SK-N-SH (cell line): ENCODE measurements around the gene CREB3. TPM values are rescaled to one million over a fixed set of nuclear protein-coding genes. Genes with fewer than 3 reads are reported as not detected.

Experiments
- CTCF ChIA-PET: fragments of 300-600, 350-600 bp; formaldehyde crosslinking; extraction: SDS; loops from one replicate; lab custom pipeline; 2021; lab: Yijun Ruan, JAX
- POLR2A ChIA-PET: fragments of 350-600 bp; sonication (Branson Sonifier 250); formaldehyde crosslinking; extraction: SDS; loops from one replicate; lab custom pipeline; 2020; ENCODE audit warnings: antibody characterized with exemption, inconsistent platforms; lab: Yijun Ruan, JAX
- DNase-seq: peaks from one replicate; pipeline ENCODE4 v3.0.0; 2012
- H2AFZ ChIP-seq: fragments of 200-600 bp; sonication (generic); 2 replicates; pipeline ENCODE4 v1.8.1; 2016; ENCODE audit warnings: antibody characterized with exemption, mild to moderate bottlenecking, low read depth
- H3F3A ChIP-seq: fragments of 200-600 bp; sonication (generic); replicated peaks from 2 replicates; pipeline ENCODE3; 2016; ENCODE audit warnings: antibody characterized with exemption, mild to moderate bottlenecking; ENCODE audit not compliant: insufficient read depth
- H3K27ac ChIP-seq, 2 experiments: fragments of 200-500 bp in 1 of 2; fragments of 200-600 bp in 1 of 2; sonication (Bioruptor generic) in 1 of 2; sonication (generic), shearing (Covaris generic) in 1 of 2; 2 replicates each; pipeline versions ENCODE4 v1.5.1 to v1.6.1; 2014 to 2016; ENCODE audit warnings: low read depth in 2 of 2, inconsistent platforms in 1 of 2, low read length in 1 of 2, mild to moderate bottlenecking in 1 of 2, mixed read lengths in 1 of 2
- H3K27me3 ChIP-seq: fragments of 200-600 bp; sonication (generic), shearing (Covaris generic); 2 replicates; pipeline ENCODE4 v1.6.1; 2016; ENCODE audit warnings: mixed run types; ENCODE audit not compliant: insufficient read depth
- H3K36me3 ChIP-seq, 2 experiments: fragments of 200-500 bp in 1 of 2; fragments of 200-600 bp in 1 of 2; sonication (Bioruptor generic) in 1 of 2; sonication (generic) in 1 of 2; replicated peaks in 1 of 2; 2 replicates each; pipeline versions ENCODE3 to v1.5.1; 2014 to 2016; ENCODE audit warnings: low read length in 1 of 2, mild to moderate bottlenecking in 1 of 2; ENCODE audit not compliant: insufficient read depth in 2 of 2, control insufficient read depth in 1 of 2
- H3K4me1 ChIP-seq, 2 experiments: fragments of 200-500 bp in 1 of 2; fragments of 200-600 bp in 1 of 2; sonication (Bioruptor generic) in 1 of 2; sonication (generic), shearing (Covaris generic) in 1 of 2; 2 replicates each; pipeline versions ENCODE4 v1.5.1 to v1.6.1; 2014 to 2016; ENCODE audit warnings: low read depth in 1 of 2, low read length in 1 of 2, mixed run types in 1 of 2; ENCODE audit not compliant: insufficient read depth in 2 of 2, control insufficient read depth in 1 of 2
- H3K4me2 ChIP-seq: fragments of 200-600 bp; sonication (generic), shearing (Covaris generic); 2 replicates; pipeline ENCODE4 v1.6.1; 2017; ENCODE audit warnings: mixed run types
- H3K4me3 ChIP-seq, 2 experiments: fragments of 200-500 bp in 1 of 2; fragments of 200-600 bp in 1 of 2; sonication (Bioruptor generic) in 1 of 2; sonication (generic), shearing (Covaris generic) in 1 of 2; 2 replicates each; pipeline versions ENCODE4 v1.5.1 to v1.8.1; 2014 to 2016; ENCODE audit warnings: low read depth in 2 of 2, inconsistent platforms in 1 of 2, low read length in 1 of 2, mild to moderate bottlenecking in 1 of 2, mixed read lengths in 1 of 2, moderate library complexity in 1 of 2
- H3K79me2 ChIP-seq: fragments of 200-600 bp; sonication (generic); 2 replicates; pipeline ENCODE4 v1.8.1; 2017; ENCODE audit warnings: mild to moderate bottlenecking; ENCODE audit not compliant: insufficient read depth
- H3K9ac ChIP-seq: fragments of 200-600 bp; sonication (generic); 2 replicates; pipeline ENCODE4 v1.6.1; 2017; ENCODE audit warnings: mixed run types
- H3K9me2 ChIP-seq: fragments of 200-600 bp; sonication (generic); 2 replicates; pipeline ENCODE4 v1.6.1; 2017; ENCODE audit warnings: mixed run types
- H3K9me3 ChIP-seq: fragments of 200-600 bp; sonication (generic); 2 replicates; pipeline ENCODE4 v1.6.1; 2017; ENCODE audit warnings: mixed run types, mild to moderate bottlenecking, moderate library complexity
- H4K20me1 ChIP-seq: fragments of 200-600 bp; sonication (generic); 2 replicates; pipeline ENCODE4 v1.6.1; 2017; ENCODE audit warnings: mild to moderate bottlenecking, mixed run types; ENCODE audit not compliant: insufficient read depth
- CHD2 ChIP-seq: fragments of 150-350 bp; IDR thresholded peaks from 2 replicates; pipeline ENCODE4 v1.6.1; 2018; ENCODE audit warnings: low read length; ENCODE audit not compliant: partially characterized antibody
- ELF1 ChIP-seq: IDR thresholded peaks from 2 replicates; pipeline ENCODE4 v1.4.0; 2012
- EP300 ChIP-seq, 2 experiments: IDR thresholded peaks; 2 replicates each; pipeline versions ENCODE4 v1.4.0 to v1.6.1; 2012; ENCODE audit warnings: borderline replicate concordance in 1 of 2, low read depth in 1 of 2, low read length in 1 of 2
- EZH2phosphoT487 ChIP-seq: fragments of 200-600 bp; sonication (generic); IDR thresholded peaks from 2 replicates; pipeline ENCODE4 v1.6.1; 2017; ENCODE audit warnings: low read depth, mixed run types, mild to moderate bottlenecking, antibody characterized with exemption, moderate library complexity, borderline replicate concordance
- FOSL2 ChIP-seq: IDR thresholded peaks from 2 replicates; pipeline ENCODE4 v1.4.0; 2012; ENCODE audit warnings: low read depth, mild to moderate bottlenecking, moderate library complexity, borderline replicate concordance
- FOXM1 ChIP-seq: IDR thresholded peaks from 2 replicates; pipeline ENCODE4 v1.4.0; 2012; ENCODE audit warnings: low read depth, mild to moderate bottlenecking
- GABPA ChIP-seq: IDR thresholded peaks from 2 replicates; pipeline ENCODE4 v1.4.0; 2012; ENCODE audit warnings: low read depth, mild to moderate bottlenecking
- GATA2 ChIP-seq: sonication (generic); formaldehyde crosslinking; IDR thresholded peaks from 2 replicates; pipeline ENCODE4 v1.5.0; 2020; ENCODE audit warnings: mild to moderate bottlenecking, missing genetic modification reagents
- JUND ChIP-seq: IDR thresholded peaks from 2 replicates; pipeline ENCODE4 v1.4.0; 2012
- MEF2A ChIP-seq: IDR thresholded peaks from 2 replicates; pipeline ENCODE4 v1.4.0; 2012; ENCODE audit warnings: low read depth, borderline replicate concordance
- NFIC ChIP-seq: IDR thresholded peaks from 2 replicates; pipeline ENCODE4 v1.4.0; 2012; ENCODE audit warnings: borderline replicate concordance
- NRF1 ChIP-seq: IDR thresholded peaks from 2 replicates; pipeline ENCODE4 v1.6.1; 2012; ENCODE audit warnings: low read depth, mild to moderate bottlenecking, low read length
- POLR2AphosphoS5 ChIP-seq: IDR thresholded peaks from 2 replicates; pipeline ENCODE4 v1.6.1; 2012; ENCODE audit warnings: low read depth, low read length
- RAD21 ChIP-seq: IDR thresholded peaks from 2 replicates; pipeline ENCODE4 v1.6.1; 2012; ENCODE audit warnings: mild to moderate bottlenecking, low read length
- RFX5 ChIP-seq: IDR thresholded peaks from 2 replicates; pipeline ENCODE4 v1.6.1; 2012; ENCODE audit warnings: mild to moderate bottlenecking, improper control_type of control experiment, low read length
- RXRA ChIP-seq: IDR thresholded peaks from 2 replicates; pipeline ENCODE4 v1.4.0; 2012; ENCODE audit warnings: low read depth, mild to moderate bottlenecking, borderline replicate concordance
- SMC3 ChIP-seq: IDR thresholded peaks from 2 replicates; pipeline ENCODE4 v1.6.1; 2012; ENCODE audit warnings: low read depth, low read length, improper control_type of control experiment
- TAF1 ChIP-seq: IDR thresholded peaks from 2 replicates; pipeline ENCODE4 v1.6.1; 2012; ENCODE audit warnings: low read depth, mild to moderate bottlenecking, low read length, moderate library complexity, borderline replicate concordance
- TEAD4 ChIP-seq: IDR thresholded peaks from 2 replicates; pipeline ENCODE4 v1.4.0; 2012; ENCODE audit warnings: mild to moderate bottlenecking, borderline replicate concordance; ENCODE audit not compliant: insufficient read depth
- YY1 ChIP-seq: IDR thresholded peaks from 2 replicates; pipeline ENCODE4 v1.4.0; 2012; ENCODE audit warnings: low read depth, mild to moderate bottlenecking
- WGBS: methylation state at CpG from one replicate; pipeline ENCODE4 v1.1.6; 2017; ENCODE audit warnings: low lambda C conversion rate; 5-methylcytosine and 5-hydroxymethylcytosine counted together
- polyA plus RNA-seq, 3 experiments: library from polyadenylated mRNA; depleted of rRNA; stranded (reverse); fragments of >200 nt; gene quantifications; 2 replicates each; pipeline ENCODE4 v1.2.3, GENCODE V29; 2012
- TF ChIP-seq, protein P1 (sequence below): fragments of 200-600 bp; sonication (generic); IDR thresholded peaks from 2 replicates; pipeline ENCODE4 v1.6.1; 2017; ENCODE audit warnings: antibody characterized with exemption, mild to moderate bottlenecking, moderate library complexity
- TF ChIP-seq, protein P2 (sequence below): IDR thresholded peaks from 2 replicates; pipeline ENCODE4 v1.4.0; 2012; ENCODE audit warnings: low read depth
- TF ChIP-seq, protein P3 (sequence below): fragments of 150-350 bp; IDR thresholded peaks from 2 replicates; pipeline ENCODE4 v1.6.1; 2016; ENCODE audit warnings: mild to moderate bottlenecking, low read depth, low read length

CREB3 gene
- polyA plus RNA-seq, 1 of the 3 experiments (the other 2 are of a cell fraction) = 38.6 TPM

DNA sequence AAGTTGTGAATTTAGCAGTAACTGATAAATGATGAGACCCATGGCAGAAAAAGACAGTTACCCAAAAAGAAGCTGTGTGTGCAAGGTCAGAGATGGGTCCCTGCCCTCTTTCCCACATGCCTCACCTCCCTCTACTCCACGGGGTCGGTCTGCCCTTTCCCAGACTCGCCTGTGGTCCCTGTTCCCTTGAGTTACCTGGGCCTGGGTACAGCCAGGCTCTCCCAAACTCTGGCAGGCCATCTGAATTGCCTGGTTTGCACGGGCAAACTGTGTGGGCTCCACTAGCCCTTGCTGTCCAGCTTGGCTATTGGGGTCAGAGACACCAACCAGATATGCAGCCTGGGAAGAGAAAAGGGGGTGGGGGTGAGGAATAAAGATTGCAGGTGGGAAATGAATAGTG lies 24.3 kb upstream of the CREB3 start:
- TF ChIP-seq SMC3 = no peak
- no peak for TF ChIP-seq GATA2 (CRISPR knock-in tag)
- TF ChIP-seq FOSL2 = no peak
- TF ChIP-seq CHD2 = no peak
- TF ChIP-seq RXRA = no peak
- no peak for TF ChIP-seq NFIC
- no peak for TF ChIP-seq RAD21
- TF ChIP-seq JUND = no peak
- TF ChIP-seq TAF1 = no peak
- TF ChIP-seq NRF1 = no peak
- TF ChIP-seq, protein P1, sequence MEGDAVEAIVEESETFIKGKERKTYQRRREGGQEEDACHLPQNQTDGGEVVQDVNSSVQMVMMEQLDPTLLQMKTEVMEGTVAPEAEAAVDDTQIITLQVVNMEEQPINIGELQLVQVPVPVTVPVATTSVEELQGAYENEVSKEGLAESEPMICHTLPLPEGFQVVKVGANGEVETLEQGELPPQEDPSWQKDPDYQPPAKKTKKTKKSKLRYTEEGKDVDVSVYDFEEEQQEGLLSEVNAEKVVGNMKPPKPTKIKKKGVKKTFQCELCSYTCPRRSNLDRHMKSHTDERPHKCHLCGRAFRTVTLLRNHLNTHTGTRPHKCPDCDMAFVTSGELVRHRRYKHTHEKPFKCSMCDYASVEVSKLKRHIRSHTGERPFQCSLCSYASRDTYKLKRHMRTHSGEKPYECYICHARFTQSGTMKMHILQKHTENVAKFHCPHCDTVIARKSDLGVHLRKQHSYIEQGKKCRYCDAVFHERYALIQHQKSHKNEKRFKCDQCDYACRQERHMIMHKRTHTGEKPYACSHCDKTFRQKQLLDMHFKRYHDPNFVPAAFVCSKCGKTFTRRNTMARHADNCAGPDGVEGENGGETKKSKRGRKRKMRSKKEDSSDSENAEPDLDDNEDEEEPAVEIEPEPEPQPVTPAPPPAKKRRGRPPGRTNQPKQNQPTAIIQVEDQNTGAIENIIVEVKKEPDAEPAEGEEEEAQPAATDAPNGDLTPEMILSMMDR = no peak
- no peak for TF ChIP-seq RFX5
- TF ChIP-seq ELF1 = no peak
- TF ChIP-seq MEF2A = no peak
- TF ChIP-seq, protein P2, sequence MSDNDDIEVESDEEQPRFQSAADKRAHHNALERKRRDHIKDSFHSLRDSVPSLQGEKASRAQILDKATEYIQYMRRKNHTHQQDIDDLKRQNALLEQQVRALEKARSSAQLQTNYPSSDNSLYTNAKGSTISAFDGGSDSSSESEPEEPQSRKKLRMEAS = no peak
- no peak for TF ChIP-seq EP300 (IDR thresholded peaks at IDR 0.05; ENCODE audit: borderline replicate concordance in 1 of 2, low read depth in 1 of 2, low read length in 1 of 2)
- WGBS = 95% methylated on average over 4 of the region's 4 CpGs
- H3K36me3 ChIP-seq = peaks cover 54 to 88% of the 10 kb centered on the region in 2 experiments
- ChIA-PET POLR2A (no interaction called here), CTCF (interaction anchor here (19.9 kb wide), 1 partner anchor 12 kb away, joined by 183 read pairs; no protein-coding TSS in a partner anchor)
- no peaks in the 10 kb centered on the region for H3K9me3 ChIP-seq
- no peak for DNase-seq
- H3K4me2 ChIP-seq = no peak overlapping the region
- H3K4me1 ChIP-seq = no peaks in the 10 kb centered on the region
- no peak overlapping the region for H3K27ac ChIP-seq
- H3K9ac ChIP-seq = no peak overlapping the region
- no peaks in the 10 kb centered on the region for H4K20me1 ChIP-seq
- H2AFZ ChIP-seq = no peak overlapping the region
- H3K79me2 ChIP-seq = no peaks in the 10 kb centered on the region; the same call in 1 of the 2 replicates
- H3K4me3 ChIP-seq = no peak overlapping the region
- H3K27me3 ChIP-seq = no peaks in the 10 kb centered on the region
- no peaks in the 10 kb centered on the region for H3K9me2 ChIP-seq
- peaks cover 7% of the 10 kb centered on the region for H3F3A ChIP-seq

DNA sequence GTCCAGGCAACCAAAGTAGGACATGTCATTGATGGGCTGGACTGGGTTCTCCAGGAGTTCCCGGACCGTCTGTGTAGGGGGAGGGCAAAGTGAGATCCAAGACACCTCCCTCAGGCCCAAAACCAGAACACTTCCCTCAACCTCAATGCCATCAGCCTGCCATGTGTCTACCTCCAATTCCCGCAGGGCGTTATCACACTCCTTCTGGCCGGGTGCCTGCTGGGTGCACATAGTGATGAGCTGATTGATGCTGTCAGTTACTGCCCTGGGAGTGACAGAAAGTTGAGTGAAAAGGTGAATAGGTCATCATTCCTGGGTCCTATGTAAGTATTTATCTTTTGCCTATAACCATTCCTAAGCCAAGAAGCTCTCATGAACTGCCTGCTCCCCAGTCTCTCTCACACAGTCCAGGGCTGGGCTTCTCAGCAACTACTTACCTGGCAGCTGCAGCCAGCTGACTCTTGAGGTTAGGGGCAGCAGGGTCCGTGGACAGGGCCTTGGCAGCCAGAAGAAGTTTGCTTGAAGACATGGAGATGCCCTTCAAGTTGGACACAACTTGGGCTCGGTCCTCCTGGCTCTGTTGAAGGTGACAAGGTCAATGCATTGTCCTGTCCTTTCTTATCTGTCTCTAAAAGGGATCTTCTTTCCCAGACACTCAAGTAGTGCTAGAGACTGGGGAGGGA lies 21.5 kb upstream of the CREB3 start:
- H2AFZ ChIP-seq = no peak overlapping the region
- no peak for DNase-seq
- TF ChIP-seq RAD21 (no peak), FOSL2 (no peak), RFX5 (no peak), YY1 (no peak), EZH2phosphoT487 (no peak), POLR2AphosphoS5 (no peak), EP300 (IDR thresholded peaks at IDR 0.05; ENCODE audit: borderline replicate concordance in 1 of 2, low read depth in 1 of 2, low read length in 1 of 2) (no peak), TEAD4 (no peak), RXRA (no peak), FOXM1 (no peak), GABPA (no peak)
- TF ChIP-seq, protein P3, sequence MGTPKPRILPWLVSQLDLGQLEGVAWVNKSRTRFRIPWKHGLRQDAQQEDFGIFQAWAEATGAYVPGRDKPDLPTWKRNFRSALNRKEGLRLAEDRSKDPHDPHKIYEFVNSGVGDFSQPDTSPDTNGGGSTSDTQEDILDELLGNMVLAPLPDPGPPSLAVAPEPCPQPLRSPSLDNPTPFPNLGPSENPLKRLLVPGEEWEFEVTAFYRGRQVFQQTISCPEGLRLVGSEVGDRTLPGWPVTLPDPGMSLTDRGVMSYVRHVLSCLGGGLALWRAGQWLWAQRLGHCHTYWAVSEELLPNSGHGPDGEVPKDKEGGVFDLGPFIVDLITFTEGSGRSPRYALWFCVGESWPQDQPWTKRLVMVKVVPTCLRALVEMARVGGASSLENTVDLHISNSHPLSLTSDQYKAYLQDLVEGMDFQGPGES = no peak
- TF ChIP-seq, protein P2 = no peak
- TF ChIP-seq, all 33 proteins: peak for 0
- H3K9me2 ChIP-seq = no peaks in the 10 kb centered on the region
- ChIA-PET CTCF (interaction anchor here (1.1 to 19.9 kb wide), 5 partner anchors 15 to 64 kb away, joined by 3 to 183 read pairs (median 4); partner anchors contain the start of genes CREB3 and TLN1), POLR2A (no interaction called here)
- no peaks in the 10 kb centered on the region for H4K20me1 ChIP-seq
- no peak overlapping the region for H3K9ac ChIP-seq
- H3K36me3 ChIP-seq = peaks cover 66 to 84% of the 10 kb centered on the region in 2 experiments
- H3F3A ChIP-seq = peaks cover 11% of the 10 kb centered on the region
- no peaks in the 10 kb centered on the region for H3K4me1 ChIP-seq
- H3K9me3 ChIP-seq = no peaks in the 10 kb centered on the region
- H3K27ac ChIP-seq = no peak overlapping the region
- WGBS = 92% methylated on average over 7 of the region's 7 CpGs
- H3K79me2 ChIP-seq = no peaks in the 10 kb centered on the region; the same call in 1 of the 2 replicates
- H3K27me3 ChIP-seq = no peaks in the 10 kb centered on the region
- H3K4me2 ChIP-seq = no peak overlapping the region
- no peak overlapping the region for H3K4me3 ChIP-seq
